HUDEP-2 (cell line): ENCODE results near the gene FRMPD2.
"Not testable (repeated sequence)": the region's sequence is repeated elsewhere in the genome, so short reads cannot be mapped to it uniquely, and the experiment has no call there.

Experiments
- DNase-seq, 76 experiments: peaks; one replicate each; lab custom pipeline; 2025; ENCODE audit not compliant: unreplicated experiment in 76 of 76; lab: John Stamatoyannopoulos, UW

Gene FRMPD2

DNA sequence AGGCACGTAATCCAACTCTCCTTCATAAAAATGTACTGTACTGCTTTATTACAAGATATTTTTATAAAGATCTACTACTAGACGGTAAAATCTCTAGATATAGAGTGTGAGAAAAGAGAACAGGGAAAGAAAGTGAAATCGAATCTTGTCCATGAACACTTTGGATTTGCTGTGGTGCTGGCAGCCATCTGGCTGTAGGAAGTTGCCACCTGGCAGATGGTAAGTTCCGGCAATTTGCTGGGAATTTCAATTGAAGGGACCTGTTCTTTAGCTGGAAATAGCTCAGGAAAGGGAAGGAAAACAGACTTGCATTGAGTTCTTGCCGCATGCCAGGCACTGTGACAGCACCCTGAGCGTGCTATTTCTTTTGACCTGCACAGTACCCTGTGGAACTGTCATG lies 114.3 kb downstream of the FRMPD2 start:
- not testable (repeated sequence) for DNase-seq

DNA sequence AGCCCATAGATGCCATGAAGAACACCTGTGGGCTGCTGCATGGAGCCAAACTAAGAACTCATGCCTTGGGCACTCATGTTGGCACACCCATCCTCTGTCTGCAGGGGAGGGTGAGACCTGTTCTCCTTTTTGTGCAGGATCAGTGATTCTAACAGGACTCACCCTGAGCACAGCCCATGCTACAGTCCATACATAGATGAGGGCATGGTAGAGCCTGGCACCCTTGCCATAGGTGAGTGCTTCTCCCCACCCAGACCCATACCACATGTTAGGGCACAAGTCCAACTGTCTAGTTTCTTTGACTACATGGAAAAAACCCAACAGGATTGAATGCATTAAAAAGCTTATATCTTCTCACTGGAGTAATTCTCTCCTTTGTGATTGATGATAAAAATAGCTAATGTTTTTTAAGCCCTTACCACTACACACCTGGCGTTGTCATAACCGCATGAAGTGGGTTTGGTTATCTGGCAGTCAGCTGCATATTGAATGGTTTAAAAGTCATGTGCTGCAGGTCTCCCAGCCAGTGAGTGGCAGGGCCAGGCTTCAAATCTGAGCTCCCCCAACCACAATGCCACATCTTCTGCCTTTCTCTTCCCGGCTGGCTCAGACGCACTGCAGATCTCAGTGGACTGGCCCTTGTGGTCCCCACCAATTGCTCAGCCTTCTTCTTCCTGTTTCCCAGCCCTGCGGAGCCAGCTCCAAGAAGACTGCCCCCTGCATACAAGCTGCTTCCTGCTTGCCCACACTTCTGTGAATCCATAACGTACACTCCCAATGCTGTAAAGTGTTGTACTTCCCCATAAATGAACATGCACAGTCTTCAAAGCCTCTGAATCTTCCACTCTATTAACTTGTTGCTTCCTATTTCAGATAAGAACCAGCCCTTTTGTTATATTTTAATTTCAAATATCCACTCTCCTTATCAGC lies 120.0 kb downstream of the FRMPD2 start:
- DNase-seq, result not testable (repeated sequence)

DNA sequence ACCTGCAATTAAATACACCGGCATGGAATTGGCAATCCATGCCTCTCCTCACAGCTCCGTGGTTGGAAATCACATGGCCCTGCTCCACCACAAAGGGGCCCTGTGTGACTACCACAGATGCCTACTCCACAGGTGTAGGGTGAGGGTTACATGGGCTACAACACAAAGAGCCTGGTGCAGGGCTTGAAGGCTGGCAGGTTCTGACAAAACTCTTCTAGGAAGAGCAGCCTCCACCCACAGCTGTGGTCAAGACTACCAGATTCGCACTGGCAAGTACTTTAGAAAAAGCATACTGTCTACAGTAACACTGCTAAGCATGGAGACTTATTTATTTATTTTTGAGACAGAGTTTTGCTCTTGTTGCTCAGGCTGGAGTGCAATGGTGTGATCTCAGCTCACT lies 126.9 kb downstream of the FRMPD2 start:
- not testable (repeated sequence) for DNase-seq

DNA sequence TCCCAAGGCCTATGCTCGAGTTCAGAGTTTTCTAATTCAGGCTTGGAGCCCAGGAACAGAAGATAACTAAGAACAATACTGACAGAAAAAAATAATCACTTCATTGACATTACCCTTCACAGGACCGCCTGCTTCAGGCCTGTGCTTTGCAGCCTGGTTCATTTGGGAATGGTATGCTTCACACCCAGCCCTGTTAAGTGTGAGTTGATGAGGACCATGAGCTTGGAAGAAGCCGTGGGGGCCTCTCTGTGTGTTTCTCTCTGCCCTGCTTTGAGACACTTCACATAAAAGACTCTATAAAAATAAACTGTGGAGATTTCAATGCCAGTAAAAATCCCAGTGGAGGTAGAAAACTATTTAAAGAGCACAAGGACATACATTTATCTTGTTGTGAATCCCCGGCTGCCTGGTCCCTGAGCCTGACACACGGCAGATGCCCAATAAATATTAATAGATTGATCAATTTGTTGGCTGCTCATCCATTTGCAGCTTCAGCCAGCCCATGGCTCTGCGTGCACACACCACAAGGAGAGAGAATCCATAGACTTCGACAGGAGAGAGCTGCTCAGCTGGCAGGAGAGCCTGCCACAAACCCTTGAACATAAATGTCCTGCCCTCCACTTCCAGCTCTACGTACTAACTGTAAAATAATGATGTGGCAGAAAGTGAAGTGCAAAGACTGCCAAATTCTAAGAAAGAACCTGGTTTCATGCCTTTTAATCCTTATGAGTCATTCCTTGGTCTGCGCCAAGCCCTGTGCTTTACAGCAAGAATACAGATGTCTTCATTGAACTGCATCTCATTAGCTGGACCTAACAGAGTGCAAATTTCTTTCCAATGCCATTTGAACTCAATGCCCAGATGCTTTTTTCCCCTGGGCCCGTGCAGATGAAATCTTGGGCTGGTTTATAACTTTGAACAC lies 130.5 kb downstream of the FRMPD2 start:
- not testable (repeated sequence) for DNase-seq

DNA sequence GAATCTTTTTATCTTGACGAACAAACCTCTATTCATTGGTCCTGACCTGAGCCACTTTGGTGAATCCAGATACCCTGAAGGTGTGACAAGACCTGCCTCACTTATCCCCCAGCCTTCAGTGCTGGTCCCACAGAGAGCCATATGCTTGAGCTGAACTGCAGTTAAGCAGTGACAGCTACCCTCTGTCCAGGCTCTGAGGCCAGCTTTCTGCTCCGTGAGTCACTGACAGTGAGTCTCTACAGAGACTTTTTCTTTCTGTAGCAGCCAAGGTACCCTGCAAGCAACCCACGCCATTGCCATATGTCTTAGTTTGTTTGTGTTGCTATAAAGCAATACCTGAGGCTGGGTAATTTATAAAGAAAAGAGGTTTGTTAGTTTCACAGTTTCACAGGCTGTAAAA lies 133.5 kb downstream of the FRMPD2 start:
- not testable (repeated sequence) for DNase-seq

DNA sequence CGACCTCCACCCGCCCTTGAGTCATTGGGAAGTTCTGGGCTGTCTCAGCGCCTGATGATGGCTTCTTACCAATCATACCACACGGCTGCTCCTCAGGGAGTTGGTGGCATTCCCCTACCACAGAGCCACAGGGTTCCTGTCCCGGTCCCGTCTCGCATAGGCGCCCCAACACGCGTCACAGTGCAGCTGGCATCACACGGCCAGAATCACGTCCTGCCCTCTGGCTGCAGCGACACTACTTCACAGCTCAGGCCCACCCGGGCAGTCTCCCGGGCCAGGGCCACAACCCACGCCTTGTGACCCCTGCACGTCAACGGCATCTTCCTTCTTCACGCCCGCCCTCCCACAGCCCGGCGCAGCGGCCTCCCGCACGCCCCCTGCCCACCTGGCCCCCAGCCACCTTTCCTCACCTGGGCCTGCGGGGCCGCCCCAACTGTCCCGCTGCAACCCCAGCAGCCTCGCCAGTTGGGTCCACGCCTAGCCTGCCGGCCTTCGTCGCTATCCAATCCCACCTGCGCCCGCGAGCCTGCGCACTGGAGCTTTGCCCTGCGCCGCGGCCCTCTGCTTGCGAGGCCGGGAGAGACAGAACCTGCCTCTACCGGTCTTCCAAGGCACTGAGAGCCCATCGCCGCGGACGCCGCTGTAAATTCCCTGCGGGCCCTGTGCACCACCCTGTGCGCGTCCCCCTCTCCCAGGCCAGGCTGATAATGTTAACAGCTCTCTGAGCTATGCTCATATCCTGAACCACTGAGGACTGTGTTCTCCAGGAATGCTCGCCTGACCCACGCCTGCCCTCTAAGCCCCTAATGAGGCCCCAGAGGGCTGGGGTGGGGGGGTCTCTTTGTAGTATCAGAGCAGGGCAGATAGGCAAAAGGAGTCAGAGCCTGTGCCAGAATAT lies 134.3 kb downstream of the FRMPD2 start:
- DNase-seq, result not testable (repeated sequence)

DNA sequence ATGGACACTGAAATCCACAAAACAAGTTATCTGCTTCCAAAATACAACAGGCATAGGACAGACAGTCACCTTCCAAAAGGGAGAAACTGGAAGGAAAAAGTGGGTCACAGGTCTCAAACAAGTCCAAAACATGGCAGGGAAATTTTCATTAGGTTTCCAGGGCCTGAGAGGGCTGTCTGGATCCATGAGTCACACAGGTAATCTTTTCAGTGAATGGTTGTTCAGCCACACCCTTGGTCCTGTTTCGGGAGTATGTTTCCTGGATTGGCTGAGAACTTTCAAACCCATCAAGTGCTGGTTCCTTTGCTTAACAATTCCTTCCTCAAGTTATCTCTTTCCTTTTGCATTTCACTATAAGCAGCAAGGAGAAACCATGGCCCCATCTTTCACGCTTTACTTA lies 145.5 kb downstream of the FRMPD2 start:
- not testable (repeated sequence) for DNase-seq

DNA sequence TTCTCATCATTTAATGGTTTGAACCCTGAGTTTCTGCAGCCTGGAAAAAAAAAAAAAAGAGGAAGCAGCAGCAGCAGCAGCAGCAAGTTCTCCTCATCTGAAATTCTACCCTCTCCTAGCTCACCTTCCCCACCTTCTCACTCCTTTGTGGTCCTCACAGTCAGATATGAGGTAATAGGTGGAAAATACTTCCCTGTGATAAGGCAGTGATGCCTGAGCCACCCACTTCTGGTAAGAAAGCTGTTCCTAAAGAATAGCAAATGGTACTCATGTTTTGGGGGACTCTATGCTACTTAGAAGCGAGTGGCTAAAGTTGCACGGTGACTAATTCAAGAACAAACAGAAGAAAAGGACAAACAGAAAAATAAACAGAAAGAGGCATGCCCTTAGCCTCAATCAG lies 148.2 kb downstream of the FRMPD2 start:
- DNase-seq, result not testable (repeated sequence)

DNA sequence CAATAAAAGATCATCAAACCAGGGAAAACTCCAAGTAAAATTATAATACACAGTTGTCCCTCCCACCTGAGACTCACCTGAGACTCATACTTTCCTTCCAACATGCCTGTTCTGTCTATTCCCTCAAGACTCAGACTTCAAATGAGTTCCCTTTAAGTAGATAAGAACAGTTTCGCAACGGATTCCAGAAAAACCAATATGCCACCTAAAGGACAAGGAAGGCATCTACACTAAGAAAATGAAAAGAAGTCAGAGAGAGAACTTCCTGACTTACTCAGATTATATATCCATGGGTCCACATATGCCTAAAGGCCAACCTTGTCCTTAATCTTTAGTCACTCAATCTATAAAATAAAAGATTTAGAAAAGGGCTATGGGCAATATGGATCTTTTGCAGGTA lies 148.9 kb downstream of the FRMPD2 start:
- not testable (repeated sequence) for DNase-seq

DNA sequence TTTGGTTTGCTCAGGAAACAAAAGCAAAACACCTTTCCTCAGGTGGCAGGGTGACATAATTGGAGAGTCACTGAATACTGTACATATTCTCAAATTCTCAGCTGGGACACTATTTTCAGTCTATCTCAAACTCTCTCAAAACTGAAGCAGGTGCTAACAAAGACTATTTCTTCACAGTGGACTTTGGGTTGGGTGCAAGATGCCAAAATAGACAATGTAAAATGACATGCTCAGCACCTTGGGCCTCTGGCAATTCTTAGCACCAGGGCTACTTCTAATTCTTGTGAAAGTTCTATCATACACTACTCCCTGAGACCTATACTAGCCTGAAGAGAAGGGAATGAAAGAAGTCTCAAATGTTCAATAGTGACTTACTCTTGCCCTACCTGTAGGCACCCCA lies 151.9 kb downstream of the FRMPD2 start:
- not testable (repeated sequence) for DNase-seq

DNA sequence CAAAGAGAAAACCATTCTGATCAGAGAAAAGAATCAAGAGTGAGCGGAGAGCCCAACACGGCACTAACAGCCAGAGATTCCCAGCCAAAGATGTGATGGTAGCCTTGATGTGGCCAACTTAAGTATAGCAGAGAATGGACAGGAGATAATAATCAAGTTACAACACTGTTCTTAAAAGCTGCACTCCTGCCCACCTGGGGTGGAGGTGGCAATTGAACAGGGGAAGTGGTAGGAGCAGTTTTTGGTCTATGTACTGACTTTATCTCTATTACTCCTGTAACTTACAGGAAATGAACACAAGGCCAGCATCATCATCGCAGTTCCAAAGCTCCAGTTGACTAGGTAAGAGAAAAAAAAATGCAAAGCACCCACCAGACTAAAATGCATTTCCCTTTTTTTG lies 164.2 kb downstream of the FRMPD2 start:
- DNase-seq, result not testable (repeated sequence)
